Muscle of arm (tissue), 12 donors: ENCODE results near the gene CTBP1. TPM values are rescaled to one million over a fixed set of nuclear protein-coding genes. Genes with fewer than 3 reads are reported as not detected.

Experiments used
- DNase-seq: peaks from one replicate; pipeline ENCODE4 v3.0.0-alpha.2; 2013
- polyA plus RNA-seq, 12 donors: library from polyadenylated mRNA; unstranded; fragments of 120-200 nt; gene quantifications; one replicate each; pipeline ENCODE4 v1.2.1, GENCODE V29; 2013; ENCODE audit not compliant: insufficient read length in 12 of 12

CTBP1 gene
- polyA plus RNA-seq, 12 donors = 78.0 to 2,748 (median 94.9) TPM

DNA sequence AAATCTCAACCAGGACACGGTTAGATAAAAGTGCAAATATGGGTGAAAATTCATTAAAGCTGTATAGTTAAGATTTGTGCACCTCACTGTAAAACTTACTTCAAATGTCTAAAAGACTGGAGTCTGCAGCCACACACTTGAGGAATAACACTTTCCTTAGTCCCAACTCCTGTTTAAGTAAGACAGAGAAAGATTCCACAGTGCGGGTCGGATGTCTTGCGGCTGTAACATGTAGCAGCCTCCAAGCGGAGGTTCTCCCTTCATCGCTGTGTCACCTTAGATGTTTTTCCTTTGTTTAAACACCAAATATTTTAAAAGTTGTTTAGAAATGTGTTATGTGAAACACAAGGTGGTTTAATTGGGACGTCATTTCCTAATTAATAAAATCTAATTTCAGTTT, 39.9 kb upstream of the CTBP1 start:
- DNase-seq = no peak

GRCh38 chr4:1285790-1286553, 37.0 kb upstream of the CTBP1 start:
- no peak for DNase-seq

GRCh38 chr4:1285151-1285789, 36.3 kb upstream of the CTBP1 start:
- DNase-seq = no peak

- no peak for DNase-seq
Observed at GRCh38 chr4:1283711-1284110, 34.8 kb upstream of the CTBP1 start.

GRCh38 chr4:1279253-1279652, 30.3 kb upstream of the CTBP1 start:
- DNase-seq = no peak

DNA sequence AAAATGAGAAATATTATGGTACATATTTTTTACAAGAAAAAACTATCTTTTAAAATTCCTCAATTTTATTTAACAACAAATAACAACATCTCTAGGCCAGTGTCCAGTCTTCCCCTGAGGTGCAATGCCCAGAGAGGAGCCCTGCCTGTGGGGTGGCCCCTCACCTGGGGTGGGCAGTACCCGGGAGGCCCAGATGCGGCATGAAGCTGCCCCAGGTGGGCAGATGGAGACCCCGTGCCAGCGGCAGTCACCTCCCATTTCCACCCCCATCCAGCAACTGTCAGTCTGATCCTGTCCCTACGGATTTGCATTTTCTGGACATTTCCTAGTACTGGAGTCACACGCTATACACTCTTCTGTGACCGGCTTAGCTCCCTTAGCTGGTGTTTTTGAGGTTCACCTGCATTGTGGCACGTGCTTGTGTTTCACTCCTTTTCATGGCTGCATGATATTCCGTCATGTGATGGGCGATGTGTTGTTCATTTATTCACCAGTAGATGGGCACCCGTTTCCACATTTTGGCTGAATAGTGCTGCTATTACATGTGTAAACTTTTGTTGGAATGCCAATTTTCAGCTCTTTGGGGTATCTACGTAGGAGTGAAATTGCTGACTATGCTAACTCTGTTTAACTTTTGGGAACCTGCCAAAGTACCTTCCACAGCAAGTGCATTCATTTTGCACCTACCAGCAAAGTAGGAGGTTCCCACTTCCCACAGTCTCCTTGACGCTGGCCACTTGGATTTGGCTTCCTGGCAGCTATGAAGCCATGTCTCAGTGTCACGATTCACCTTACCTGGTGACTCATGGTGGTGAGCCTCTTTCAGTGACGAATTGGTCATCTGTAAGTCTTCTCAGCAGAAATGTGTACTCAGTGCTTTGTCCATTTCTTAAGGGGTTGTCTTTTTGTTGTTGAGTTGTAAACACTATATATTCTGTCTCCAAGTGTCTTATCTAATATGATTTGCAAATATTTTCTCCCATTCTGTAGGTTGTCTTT, 29.0 kb upstream of the CTBP1 start:
- no peak for DNase-seq

GRCh38 chr4:1276984-1277383, 28.1 kb upstream of the CTBP1 start:
- no peak for DNase-seq

GRCh38 chr4:1274871-1275270, 25.9 kb upstream of the CTBP1 start:
- DNase-seq = no peak

GRCh38 chr4:1271686-1272085, 22.8 kb upstream of the CTBP1 start:
- no peak for DNase-seq

DNA sequence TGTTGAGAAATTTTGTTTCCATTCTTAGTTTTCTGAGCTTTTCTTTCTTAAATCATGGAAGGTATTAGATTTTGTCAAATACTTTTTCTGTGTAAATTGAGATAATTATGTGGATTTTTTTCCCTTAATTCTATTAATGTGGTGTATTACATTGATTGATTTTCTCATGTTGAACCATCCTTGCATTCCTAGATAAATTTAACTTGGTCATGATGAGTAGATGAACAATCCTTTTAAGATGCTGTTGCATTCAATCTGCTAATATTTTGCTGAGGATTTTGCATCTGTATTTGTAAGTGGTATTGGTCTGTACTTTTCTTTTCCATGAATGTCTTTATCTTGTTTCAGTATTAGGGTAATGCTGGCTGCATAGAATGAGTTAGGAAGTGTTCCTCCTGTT, 20.3 kb upstream of the CTBP1 start:
- no peak for DNase-seq

- no peak for DNase-seq
Observed at GRCh38 chr4:1266881-1267763, 18.2 kb upstream of the CTBP1 start.

DNA sequence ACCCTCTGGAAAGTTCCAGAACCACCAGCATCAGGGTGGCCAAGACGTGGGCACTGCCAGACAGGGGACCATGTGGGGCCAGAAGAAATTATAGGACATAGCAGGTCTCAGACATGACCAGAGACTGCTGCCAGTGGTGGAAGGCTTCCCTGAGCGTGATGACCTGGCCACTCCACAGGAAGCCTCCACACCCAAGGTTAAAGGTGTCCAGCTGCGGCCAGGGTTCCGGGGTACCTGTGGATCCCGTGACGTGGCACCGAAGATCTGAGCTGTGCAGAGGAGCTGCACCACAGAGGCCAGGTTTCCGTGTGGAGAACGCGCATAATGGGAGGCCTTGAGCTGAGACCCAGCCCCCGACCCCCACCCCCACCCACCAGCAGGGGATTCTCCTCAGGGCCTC, 16.4 kb upstream of the CTBP1 start:
- no peak for DNase-seq

DNA sequence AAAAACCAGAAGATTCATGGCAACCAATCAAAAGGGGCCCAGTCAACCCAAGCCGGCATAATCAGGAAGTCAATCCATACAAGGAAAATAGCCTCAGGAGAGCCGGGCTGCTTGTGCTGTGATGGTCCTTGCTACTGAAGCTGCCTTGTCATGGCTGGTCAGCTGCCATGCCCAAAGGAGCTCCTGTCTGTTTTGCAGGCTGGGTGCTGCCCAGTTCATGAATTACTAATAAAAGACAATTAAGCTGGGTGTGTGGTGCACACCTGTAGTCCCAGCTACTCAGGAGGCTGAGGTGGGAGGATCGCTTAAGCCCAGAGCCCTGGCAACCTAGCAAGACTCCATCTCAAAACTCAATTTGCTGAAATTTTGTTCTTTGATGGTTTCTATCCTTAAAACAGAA, 16.0 kb upstream of the CTBP1 start:
- no peak for DNase-seq

GRCh38 chr4:1261107-1261928, 12.4 kb upstream of the CTBP1 start:
- DNase-seq = no peak

GRCh38 chr4:1260418-1261106, 11.6 kb upstream of the CTBP1 start:
- DNase-seq = no peak

GRCh38 chr4:1259966-1260365, 11.0 kb upstream of the CTBP1 start:
- DNase-seq = no peak

DNA sequence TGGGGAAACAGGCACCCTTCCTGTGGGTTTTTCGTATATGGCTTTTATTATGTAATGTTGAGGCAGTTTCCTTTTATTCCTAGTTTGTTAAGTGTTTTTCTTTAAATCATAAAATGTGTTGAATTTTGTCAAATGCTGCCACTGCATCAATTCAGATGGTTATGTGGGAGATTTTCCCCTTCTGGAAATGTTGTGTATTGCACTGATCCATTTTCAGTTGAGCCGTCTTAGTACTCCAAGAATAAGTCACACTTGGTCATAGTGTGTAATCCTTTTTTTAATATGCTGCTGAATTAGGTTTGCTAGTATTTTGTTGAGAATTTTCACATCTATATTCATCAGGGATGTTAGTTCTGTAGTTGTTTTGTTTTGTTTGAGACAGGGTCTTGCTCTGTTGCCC, 9.5 kb upstream of the CTBP1 start:
- no peak for DNase-seq

- no peak for DNase-seq
Observed at GRCh38 chr4:1255699-1256098, 6.8 kb upstream of the CTBP1 start.

GRCh38 chr4:1255151-1255550, 6.2 kb upstream of the CTBP1 start:
- no peak for DNase-seq

- no peak for DNase-seq
Observed at GRCh38 chr4:1253831-1254230, 4.9 kb upstream of the CTBP1 start.
